Upper lobe of right lung (tissue), 1 donor: ENCODE results near the gene ATP8A1. TPM values are rescaled to one million over a fixed set of nuclear protein-coding genes. Genes with fewer than 3 reads are reported as not detected.

ENCODE experiments used
- ATAC-seq: fragments of 200-7000 bp; cut with Tn5 transposase; one replicate; pipeline ENCODE4 v1.9.1; 2020; ENCODE audit warnings: mild to moderate bottlenecking, moderate library complexity
- DNase-seq: peaks from one replicate; pipeline ENCODE4 v3.0.0-alpha.2; 2020
- H3K27ac ChIP-seq: fragments of 200-600 bp; one replicate; pipeline ENCODE4 v1.8.0; 2022
- H3K27me3 ChIP-seq: fragments of 200-600 bp; one replicate; pipeline ENCODE4 v1.8.0; 2022; ENCODE audit warnings: mild to moderate bottlenecking
- H3K36me3 ChIP-seq: fragments of 200-600 bp; one replicate; pipeline ENCODE4 v1.8.0; 2022
- H3K4me1 ChIP-seq: fragments of 200-600 bp; one replicate; pipeline ENCODE4 v1.8.0; 2022
- H3K4me3 ChIP-seq: fragments of 200-600 bp; one replicate; pipeline ENCODE4 v1.8.0; 2022; ENCODE audit warnings: mild to moderate bottlenecking
- H3K9me3 ChIP-seq: fragments of 200-600 bp; one replicate; pipeline ENCODE4 v1.8.0; 2022
- intact Hi-C: fragments of 100-400 bp; cut with DNase I; formaldehyde crosslinking; loops from one replicate; pipeline ENCODE4 v1.11.0; 2022
- total RNA-seq: library from RNA; stranded (reverse); fragmentation: NEBNext Ultra II Directional; extraction: Animal tissue kit (Norgen Biotek cat#: 25700); gene quantifications from one replicate; pipeline ENCODE4 v1.2.1, GENCODE V29; 2021
- TF ChIP-seq, protein P1 (sequence below): fragments of 200-600 bp; IDR thresholded peaks from one replicate; pipeline ENCODE4 v1.8.0; 2022; ENCODE audit warnings: antibody characterized with exemption
- donor health status: DM: no; HTN: yes; CAD: no; lungs with severe emphysema.

ATP8A1 gene
- total RNA-seq, 1 donor from 2014 or later = 79.3 TPM

- TF ChIP-seq, protein P1, sequence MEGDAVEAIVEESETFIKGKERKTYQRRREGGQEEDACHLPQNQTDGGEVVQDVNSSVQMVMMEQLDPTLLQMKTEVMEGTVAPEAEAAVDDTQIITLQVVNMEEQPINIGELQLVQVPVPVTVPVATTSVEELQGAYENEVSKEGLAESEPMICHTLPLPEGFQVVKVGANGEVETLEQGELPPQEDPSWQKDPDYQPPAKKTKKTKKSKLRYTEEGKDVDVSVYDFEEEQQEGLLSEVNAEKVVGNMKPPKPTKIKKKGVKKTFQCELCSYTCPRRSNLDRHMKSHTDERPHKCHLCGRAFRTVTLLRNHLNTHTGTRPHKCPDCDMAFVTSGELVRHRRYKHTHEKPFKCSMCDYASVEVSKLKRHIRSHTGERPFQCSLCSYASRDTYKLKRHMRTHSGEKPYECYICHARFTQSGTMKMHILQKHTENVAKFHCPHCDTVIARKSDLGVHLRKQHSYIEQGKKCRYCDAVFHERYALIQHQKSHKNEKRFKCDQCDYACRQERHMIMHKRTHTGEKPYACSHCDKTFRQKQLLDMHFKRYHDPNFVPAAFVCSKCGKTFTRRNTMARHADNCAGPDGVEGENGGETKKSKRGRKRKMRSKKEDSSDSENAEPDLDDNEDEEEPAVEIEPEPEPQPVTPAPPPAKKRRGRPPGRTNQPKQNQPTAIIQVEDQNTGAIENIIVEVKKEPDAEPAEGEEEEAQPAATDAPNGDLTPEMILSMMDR = no peak
- intact Hi-C loops = no loop called here
- Histone ChIP-seq H3K36me3 (no peaks in the 10 kb centered on the region), H3K4me3 (no peak overlapping the region), H3K27ac (no peak overlapping the region), H3K27me3 (peaks cover 14% of the 10 kb centered on the region), H3K4me1 (peaks cover 1% of the 10 kb centered on the region), H3K9me3 (no peaks in the 10 kb centered on the region)
- DNase-seq (no peak), ATAC-seq (no peak)
These were observed 252.9 kb downstream of the ATP8A1 start for GRCh38 chr4:42404001-42404400.

DNA sequence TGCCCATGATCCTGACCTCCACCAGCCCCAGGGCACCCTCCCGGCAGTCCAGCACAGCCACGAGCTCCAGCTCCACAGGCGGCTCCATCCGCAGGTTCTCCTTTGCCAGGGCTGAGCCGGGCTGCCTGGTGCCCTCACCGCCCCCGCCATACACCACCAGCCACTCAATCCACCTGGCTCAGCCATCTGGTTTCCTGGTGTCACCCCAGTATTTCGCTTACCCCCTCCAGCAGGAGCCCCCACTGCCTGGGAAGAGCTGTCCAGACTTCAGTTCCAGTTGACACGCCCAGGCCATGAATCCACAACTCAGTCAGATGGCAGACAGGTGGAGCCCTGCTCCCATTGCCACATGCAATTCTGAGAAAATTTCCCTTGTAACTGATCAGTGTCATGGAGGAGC, 255.7 kb downstream of the ATP8A1 start:
- intact Hi-C loops = no loop called here
- TF ChIP-seq, protein P1 = no peak
- H3K27me3 ChIP-seq = peaks cover 41% of the 10 kb centered on the region
- no peaks in the 10 kb centered on the region for H3K36me3 ChIP-seq
- H3K4me1 ChIP-seq = peaks cover 17% of the 10 kb centered on the region
- H3K4me3 ChIP-seq = no peak overlapping the region
- no peaks in the 10 kb centered on the region for H3K9me3 ChIP-seq
- no peak overlapping the region for H3K27ac ChIP-seq
- ATAC-seq = no peak
- no peak for DNase-seq

DNA sequence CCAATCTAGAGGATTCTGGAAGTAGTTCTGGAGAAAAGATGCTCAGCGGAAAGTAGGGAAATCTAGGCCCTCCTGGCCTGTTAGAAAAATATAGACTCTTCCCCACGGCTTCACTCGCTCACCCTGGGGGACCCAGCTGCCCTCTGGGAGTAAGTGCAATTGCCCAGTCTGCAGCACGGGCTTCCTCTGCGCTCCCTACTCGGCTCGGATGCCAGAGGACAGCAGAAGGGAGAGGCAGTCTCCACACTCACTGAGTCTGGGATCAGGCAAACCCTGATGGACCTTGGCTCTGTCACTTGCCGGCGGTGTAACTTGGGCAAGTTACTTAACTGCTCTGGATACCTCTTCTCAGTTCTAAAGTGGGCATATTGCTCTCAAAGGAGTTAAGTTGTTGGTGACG, 257.5 kb downstream of the ATP8A1 start:
- ATAC-seq = peak; percentile 25
- intact Hi-C loops = no loop called here
- H3K27ac ChIP-seq = no peak overlapping the region

GRCh38 chr4:42398871-42399331, 258.0 kb downstream of the ATP8A1 start:
- no peak for ATAC-seq
- H3K36me3 ChIP-seq = no peaks in the 10 kb centered on the region
- no peaks in the 10 kb centered on the region for H3K9me3 ChIP-seq
- peaks cover 52% of the 10 kb centered on the region for H3K27me3 ChIP-seq
- TF ChIP-seq, protein P1 = no peak
- peaks cover 17% of the 10 kb centered on the region for H3K4me1 ChIP-seq
- H3K27ac ChIP-seq = no peak overlapping the region
- no peak for DNase-seq
- intact Hi-C loops = no loop called here
- peak overlapping the region; percentile 55 for H3K4me3 ChIP-seq

More for the DNA sequence above, 257.5 kb downstream of the ATP8A1 start:
- Histone ChIP-seq H3K4me3 (peak overlapping the region; percentile 55), H3K27me3 (peaks cover 52% of the 10 kb centered on the region), H3K9me3 (no peaks in the 10 kb centered on the region), H3K4me1 (peaks cover 17% of the 10 kb centered on the region), H3K36me3 (no peaks in the 10 kb centered on the region)
- TF ChIP-seq, protein P1 = no peak
- no peak for DNase-seq

GRCh38 chr4:42398171-42398870, 258.6 kb downstream of the ATP8A1 start:
- H3K9me3 ChIP-seq = no peaks in the 10 kb centered on the region
- no peak overlapping the region for H3K27ac ChIP-seq
- intact Hi-C loops = no loop called here
- TF ChIP-seq, protein P1 = no peak
- H3K36me3 ChIP-seq = no peaks in the 10 kb centered on the region
- DNase-seq (no peak), ATAC-seq (peak; percentile 48)
- H3K27me3 ChIP-seq = peaks cover 52% of the 10 kb centered on the region
- peaks cover 17% of the 10 kb centered on the region for H3K4me1 ChIP-seq
- H3K4me3 ChIP-seq = peak overlapping the region; percentile 55
